ENCODE results near the gene PRR33.
"Not testable (repeated sequence)": the region's sequence is repeated elsewhere in the genome, so short reads cannot be mapped to it uniquely, and the experiment has no call there.

Gene PRR33

DNA sequence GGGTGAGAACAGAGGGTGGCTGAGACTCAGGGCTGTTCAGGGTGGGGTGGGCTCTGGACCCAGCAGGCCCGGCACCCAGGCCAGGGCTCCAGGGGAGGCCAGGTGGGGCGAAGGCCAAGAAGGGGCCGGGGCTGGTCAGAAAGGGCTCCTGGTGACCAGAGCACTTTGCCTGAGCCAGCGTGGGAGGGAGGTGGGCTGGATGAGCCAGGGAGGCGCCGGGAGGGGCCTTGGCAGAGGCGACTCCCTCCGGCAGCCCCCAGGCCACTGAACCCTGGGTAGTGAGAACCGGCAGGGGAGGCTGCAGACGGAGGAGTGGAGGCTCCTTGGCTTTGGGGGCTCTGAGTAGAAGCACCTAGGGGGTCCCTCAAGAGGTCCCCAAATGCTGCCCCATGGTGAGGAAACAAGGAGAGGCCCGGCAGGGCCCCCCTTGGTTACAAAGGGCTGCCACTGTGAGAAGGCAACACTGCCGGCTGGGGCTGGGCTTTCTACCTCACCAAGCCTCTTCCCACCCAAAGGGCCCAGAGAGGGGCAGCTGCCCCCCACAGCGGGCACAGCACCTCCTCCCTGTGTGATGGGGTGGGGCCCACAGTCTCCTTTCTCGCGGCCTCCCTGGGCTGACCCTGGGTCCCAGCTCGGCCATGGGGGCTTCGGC lies 17.1 kb downstream of the PRR33 start:
- not testable (repeated sequence) for DNase-seq

DNA sequence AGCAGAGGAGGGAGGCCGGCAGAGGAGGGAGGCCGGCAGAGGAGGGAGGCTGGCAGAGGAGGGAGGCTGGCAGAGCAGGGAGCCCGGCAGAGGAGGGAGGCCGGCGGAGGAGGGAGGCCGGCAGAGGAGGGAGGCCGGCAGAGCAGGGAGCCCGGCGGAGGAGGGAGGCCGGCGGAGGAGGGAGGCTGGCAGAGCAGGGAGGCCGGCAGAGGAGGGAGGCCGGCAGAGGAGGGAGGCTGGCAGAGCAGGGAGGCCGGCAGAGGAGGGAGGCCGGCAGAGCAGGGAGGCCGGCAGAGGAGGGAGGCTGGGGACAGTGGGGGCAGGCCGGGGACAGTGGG lies 17.9 kb downstream of the PRR33 start:
- not testable (repeated sequence) for DNase-seq

GRCh38 chr11:1873048-1873812 lies 18.5 kb downstream of the PRR33 start:
- DNase-seq, result no peak

DNA sequence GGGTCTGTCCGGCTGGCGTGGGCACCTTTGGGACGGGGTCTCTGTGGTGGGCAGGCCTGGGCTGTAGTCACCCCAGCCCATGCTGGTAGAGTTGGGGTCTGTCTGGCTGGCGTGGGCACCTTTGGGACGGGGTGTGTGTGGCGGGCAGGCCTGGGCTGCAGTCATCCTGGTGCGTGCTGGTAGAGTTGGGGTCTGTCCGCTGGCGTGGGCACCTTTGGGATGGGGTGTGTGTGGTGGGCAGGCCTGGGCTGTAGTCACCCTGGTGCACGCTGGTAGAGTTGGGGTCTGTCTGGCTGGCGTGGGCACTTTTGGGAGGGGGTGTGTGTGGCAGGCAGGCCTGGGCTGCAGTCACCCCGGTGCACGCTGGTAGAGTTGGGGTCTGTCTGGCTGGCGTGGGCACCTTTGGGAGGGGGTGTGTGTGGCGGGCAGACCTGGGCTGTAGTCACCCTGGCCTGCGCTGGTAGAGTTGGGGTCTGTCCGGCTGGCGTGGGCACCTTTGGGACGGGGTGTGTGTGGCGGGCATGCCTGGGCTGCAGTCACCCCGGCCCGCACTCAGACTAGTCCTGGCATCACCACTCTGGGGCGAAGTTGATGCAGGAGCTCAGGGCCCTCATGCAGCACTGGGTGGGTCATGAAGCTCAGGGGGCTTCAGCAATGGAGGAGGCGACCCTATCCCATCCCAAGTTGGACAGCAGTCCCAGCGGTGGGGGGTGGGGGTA lies 19.3 kb downstream of the PRR33 start:
- no peak for DNase-seq

GRCh38 chr11:1871531-1871930 lies 20.2 kb downstream of the PRR33 start:
- DNase-seq, result no peak

GRCh38 chr11:1870721-1871466 lies 20.8 kb downstream of the PRR33 start:
- DNase-seq, result no peak

DNA sequence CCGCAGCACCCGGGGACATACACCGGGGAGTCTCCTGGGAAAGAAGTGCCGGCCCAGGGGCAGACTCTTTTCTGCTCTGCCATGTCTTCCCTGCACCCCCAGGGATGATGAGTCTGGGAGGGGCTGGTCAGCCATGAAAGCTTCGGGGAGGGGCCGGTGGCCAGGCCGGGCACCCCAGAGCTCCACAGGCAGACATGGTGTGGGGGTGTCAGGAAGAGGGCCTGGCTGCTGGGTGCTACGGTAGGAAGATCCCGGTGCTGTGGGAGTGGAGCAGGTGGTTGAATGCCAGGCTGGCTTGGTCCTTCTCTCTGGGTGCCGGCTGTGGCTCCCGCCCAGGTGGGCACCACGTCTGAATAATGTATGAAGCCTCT lies 21.4 kb downstream of the PRR33 start:
- DNase-seq, result no peak

DNA sequence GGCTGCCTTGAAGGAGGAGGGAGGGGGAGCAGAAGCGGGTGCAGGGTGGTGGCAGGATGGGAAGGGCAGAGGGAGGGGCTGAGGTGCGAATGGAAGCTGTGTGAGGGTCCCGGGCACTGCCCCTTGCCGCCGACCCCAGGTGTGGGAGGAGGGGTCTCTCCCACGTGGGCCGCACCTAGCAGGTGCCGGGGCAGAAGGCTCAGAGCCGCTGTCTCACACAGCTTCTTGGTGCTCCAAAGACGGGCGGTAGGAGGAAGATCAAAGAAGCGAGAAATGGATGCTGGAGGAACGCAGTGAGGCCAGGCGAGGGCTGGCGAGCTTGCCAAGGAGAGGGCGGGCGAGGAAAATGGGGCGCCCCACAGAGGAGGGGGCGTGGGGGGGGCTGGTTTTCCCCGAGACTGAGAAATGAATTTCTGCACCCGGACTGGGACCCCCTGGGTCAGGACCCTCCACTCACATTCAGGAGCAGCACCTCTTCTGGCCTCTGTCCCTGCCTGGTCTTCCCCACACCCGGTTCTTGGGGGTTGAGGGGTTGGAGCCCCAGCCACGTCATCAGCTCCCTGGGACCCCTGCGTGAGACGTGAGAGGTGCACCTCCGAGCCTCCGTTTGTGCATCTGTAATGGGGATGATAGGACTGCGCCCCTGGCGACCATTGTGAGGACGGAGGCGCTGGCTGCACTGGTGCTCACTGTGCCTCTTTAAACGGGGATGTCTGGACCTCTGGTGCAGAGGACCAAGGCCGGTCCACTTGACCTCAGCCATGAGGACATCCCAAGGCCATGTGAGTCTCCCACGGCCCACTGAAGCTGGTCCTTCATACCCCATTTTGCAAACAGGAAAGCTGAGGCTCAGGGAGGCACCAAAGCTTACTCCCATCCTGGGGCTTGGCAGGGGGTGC lies 22.0 kb downstream of the PRR33 start:
- DNase-seq, result no peak

DNA sequence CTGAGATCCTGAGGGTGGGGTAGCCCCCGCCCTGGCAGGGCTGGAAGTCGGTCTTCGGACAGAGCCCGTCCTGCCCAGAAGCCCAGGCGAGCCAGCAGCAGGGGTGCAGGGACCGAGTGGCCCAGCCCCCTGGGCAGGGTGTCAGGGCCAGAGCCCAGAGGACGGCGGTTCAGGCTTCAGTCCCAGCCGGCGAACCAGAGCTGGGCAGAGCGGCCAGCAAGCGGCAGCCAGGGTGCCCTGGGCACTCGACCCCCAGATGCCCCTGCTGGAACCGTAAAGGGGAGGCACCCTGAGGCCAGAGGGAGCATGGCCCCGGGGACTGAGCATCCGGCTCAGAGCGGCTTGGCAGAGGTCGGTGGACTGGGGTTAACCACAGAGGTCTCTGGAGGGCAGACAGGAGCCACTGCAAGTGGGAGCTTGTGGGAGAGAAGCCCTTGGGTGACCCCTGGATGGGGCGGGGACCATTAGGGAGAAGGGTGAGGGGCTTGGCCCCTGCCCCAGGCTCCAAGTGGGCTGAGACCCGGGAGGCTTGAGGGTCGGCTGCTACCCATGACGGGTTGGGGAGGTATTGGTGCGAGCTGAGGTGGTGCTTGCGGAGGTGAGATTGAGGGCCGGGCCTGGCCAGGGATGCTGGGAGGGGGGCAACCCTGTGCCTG lies 22.9 kb downstream of the PRR33 start:
- DNase-seq, result no peak

GRCh38 chr11:1868056-1868635 lies 23.5 kb downstream of the PRR33 start:
- no peak for DNase-seq

DNA sequence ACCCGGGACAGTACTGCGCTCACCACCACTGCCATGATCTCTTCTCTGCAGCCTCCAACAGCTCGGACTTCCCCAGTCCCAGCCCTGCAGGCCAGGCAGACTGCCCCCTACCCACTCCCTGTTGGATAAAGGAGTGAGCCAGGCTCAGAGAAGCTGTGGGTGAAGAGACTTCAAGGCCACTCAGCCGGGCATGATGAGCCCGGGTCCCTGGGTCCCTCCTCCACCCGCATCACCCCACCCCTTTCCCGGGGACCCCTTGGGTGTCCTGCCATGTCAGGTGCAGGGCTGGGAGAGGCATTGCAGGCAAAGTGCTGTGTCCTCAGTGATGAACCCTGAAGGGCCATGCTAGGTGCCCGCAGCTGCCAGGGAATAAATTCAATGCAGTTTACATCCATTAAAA lies 24.3 kb downstream of the PRR33 start:
- no peak for DNase-seq

DNA sequence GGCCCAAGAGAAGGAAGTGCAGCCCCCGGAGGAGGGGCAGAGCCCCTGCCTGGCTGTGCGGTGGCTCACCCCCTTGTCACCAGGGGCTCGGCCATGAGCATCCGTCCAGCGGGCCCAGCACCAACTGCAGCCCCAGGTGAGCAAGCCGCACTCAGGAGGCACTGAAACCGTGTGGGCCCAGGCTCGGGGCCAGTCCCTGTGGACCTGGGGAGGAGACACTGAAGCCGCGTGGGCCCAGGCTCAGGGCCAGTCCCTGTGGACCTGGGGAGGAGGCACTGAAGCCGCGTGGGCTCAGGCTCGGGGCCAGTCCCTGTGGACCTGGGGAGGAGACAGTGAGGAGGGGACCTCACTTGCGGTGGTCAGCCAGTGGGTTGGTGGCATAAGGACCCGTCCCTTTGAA lies 24.9 kb downstream of the PRR33 start:
- DNase-seq, result no peak

DNA sequence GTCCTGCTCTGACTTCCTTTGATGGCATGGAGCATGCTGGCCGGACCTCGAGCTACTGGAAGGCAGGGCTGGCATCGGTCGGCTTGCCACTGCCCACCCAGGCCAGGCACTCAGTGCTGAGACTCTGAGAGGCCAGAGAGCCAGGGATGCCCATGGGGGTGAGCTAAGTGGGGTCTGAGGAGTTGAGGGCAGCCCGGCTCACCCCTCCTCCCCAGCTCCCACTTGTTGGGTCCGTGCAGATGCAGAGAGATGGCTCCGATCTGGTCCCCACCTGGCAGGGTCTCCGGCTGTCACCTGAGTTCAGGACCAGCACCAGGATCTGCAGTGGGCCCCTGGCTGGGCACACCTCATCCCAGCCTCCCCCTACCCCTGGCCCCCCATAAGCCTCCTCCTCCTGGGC lies 25.5 kb downstream of the PRR33 start:
- no peak for DNase-seq

DNA sequence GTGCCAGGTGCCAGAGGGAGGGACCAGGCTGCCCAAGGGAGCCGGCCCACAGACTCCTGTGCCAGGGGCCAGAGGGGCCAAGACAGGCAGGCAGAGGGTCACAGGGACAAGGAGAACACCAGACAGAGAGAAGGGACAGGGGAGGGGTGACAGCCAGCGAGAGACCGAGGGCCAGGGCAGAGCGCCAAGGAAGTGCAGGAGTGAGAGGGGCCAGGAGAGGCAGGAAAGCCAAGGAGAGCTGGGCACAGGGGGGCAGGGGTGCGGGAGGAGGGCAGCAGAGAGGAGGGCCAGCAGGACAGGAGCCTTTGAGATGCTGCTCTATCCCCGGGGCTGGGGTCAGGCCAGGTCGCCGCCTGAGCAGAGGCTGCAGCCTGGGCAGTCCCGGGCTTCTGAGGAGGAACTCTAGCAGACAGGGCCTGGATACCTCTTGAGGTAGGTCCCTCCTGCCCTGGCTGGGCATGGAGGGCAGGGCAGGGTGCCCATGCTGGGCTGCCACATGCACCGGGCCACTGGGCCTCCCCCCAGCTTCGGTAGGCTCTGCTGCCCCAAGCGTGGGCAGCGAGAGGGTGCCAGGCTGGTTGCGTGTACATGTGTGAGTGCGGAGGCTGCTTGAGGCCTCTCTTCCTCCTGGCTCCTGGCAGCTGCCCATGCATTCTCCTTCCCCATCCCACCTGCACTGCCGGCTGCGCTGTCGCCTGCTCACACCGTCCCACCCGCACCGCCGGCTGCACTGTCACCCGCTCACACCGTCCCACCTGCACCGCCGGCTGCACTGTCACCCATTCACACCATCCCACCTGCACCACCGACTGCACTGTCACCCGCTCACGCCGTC lies 26.6 kb downstream of the PRR33 start:
- no peak for DNase-seq

DNA sequence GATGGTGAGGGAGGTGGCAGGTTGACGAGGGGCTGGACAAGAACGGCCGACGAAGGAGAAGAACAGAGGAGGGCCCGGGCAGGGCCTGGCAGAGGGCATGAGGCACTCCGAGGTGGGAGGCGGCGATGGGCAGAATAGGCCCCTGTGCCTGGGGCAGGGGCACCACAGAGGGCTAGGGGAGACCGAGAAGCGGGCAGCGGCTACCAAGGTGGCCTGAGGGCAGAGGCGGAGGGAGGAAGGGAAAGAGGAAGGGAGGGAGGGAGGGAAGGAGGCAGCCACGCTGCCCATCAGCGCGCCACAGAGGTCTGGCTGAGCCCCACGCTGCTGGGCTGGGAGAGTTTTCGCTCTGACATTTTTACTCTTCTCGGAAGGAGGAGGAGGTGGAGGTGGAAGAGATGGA lies 27.5 kb downstream of the PRR33 start:
- DNase-seq, result no peak

- no peak for DNase-seq
Measured at GRCh38 chr11:1863352-1864216, 28.1 kb downstream of the PRR33 start.

GRCh38 chr11:1862588-1863351 lies 28.9 kb downstream of the PRR33 start:
- DNase-seq, result no peak
